HG02884 (cell line): ENCODE results near the gene NECAP2.
"Not testable (repeated sequence)": the region's sequence is repeated elsewhere in the genome, so short reads cannot be mapped to it uniquely, and the experiment has no call there.

Source experiments
- ATAC-seq: cut with Tn5 transposase; IDR thresholded peaks from one replicate; pipeline ENCODE4 v1.9.1; 2021; ENCODE audit warnings: mild to moderate bottlenecking, moderate library complexity; ENCODE audit not compliant: unreplicated experiment

NECAP2 gene

DNA sequence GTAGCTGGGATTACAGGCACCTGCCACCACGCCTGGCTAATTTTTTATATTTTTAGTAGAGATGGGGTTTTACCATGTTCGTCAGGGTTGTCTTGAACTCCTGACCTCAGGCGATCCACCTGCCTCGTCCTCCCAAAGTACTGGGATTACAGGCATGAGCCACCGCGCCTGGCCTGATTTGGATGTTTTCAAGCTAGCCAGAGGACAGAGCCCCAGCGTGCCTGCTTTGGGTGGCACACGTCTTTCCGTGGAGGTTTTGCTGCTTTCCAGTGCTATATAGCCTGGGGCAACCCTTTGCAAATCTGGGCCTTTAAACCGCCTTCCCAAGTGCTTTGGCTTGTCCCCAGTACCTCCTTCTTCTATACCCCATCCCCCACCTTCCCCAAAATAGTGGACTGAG, 15.6 kb downstream of the NECAP2 start:
- not testable (repeated sequence) for ATAC-seq

DNA sequence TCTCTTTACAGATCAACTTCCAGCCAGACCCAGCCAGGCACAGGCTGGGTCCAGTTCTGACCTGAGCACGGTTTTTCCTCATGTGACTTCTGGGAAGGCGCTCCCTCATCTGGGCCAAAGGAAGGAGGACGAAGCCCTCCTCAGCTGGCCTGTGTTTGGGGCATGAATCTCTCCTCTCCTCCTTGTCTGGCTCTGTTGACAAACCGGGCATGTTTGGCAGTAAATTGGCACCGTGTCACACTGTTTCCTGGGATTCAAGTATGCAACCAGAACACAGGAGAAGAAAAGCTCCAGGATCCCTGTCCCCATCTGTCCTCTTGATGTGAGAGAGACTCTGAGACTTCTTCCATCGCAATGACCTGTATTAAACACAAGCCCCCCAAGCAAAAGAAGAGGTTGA, 18.3 kb downstream of the NECAP2 start:
- no peak for ATAC-seq

DNA sequence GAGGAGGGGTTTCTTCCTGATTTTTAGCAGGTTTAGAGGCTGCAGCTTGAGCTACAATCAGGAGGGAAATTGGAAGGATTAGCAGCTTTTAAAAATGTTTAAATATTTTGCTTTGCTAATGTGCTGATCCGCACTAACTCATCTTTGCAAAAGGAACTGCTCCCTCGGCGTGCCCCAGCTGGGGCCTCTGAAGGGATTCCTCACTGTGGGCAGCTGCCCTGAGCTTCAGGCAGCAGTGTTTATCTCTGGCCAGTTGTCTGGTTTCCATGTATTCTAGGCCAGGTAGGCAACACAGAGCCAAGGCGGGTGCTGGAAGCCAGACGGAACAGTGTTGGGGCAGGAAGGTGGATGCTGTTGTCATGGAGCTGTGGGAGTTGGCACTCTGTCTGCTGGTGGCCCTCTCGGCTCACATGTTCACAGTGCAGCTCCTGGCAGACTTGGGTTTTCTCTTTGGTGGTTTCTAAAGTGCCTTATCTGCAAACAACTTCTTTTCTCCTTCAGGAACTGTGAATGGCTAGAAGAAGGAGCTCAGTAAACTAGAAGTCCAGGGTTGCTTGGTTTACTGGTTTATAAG, 18.9 kb downstream of the NECAP2 start:
- ATAC-seq = no peak

DNA sequence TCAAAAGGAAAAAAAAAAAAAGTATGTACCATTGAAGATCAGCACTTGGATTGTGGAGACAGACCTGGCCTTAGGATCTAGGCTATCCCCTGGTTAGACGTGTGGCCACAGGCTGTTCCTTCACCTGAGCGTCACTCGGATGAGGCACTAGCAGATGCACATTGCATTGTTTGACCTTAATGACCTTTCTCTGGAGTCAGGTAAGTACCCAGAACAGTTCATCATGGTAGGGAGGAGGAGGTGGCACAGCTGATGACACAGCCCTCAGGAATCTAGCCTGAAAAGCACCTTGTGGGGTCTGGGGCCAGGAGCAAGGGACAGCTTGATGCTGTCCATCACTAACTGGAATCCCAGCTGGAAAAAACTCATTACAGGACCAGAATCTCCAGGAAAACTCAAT, 21.2 kb downstream of the NECAP2 start:
- no peak for ATAC-seq

DNA sequence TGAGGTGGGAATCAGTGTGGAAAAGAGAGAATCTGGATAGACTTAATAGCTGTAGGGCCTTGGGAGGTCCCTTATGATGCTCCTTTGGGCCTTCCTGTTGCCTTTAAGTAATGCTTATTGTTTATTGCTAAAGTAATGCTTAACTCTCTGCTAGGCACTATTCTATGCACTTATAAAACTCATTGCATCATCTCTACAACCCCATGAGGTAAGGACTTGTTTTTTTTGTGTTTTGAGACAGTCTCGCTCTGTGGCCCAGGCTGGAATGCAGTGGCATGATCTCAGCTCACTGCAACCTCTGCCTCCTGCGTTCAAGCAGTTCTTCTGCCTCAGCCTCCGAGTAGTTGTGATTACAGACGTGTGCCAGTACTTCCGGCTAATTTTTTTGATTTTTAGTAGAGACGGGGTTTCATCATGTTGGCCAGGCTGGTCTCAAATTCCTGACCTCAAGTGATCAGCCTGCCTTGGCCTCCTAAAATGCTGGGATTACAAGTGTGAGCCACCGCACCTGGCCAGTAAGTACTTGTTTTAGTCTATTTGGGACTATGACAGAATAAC, 22.3 kb downstream of the NECAP2 start:
- ATAC-seq = no peak

DNA sequence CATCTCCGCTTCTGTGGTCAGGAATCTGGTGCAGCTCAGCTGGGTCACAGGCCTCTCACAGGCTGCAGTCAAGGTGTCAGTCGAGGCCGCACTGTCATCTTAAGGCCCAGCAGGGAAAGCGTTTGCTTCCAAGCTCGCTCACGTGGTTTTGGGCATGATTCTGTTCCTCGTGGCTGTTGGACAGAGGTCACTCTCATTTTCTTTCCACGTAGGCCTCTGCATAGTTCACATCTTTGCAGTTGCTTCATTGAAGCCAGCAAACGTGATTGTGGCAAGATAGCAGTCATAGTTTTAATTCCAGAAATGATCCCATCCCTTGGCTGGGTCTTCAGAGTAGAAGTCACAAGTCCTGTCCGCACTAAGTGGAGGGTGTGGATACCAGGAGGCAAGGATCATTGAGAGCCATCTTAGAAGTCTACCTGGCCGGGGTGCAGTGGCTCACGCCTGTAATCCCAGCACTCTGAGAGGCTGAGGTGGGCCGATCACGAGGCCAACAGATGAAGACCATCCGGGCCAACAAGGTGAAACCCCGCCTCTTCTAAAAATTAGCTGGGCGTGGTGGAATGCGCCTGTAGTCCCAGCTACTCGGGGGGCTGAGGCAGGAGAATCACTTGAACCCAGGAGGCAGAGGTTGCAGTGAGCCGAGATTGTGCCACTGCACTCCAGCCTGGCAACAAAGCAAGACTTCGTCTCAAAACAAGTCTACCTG, 24.5 kb downstream of the NECAP2 start:
- ATAC-seq = no peak

DNA sequence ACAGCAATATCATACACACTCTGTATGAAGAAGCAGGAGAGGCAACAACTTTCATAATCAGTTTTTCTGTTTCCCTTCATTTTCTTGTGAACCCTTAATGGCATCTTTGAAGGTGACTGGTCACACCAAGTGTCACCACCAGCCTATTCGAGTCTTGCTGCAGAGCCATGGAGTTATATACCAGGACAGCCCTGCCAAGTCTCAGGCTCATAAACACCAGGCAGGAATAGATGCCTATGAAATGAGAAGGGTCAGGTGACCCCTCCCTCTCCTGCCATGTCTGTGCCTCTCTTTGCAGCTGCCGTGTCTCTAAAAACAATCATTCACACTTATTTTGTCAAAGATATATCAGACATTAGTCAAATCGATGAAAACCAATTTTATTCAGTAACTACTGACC, 28.0 kb downstream of the NECAP2 start:
- ATAC-seq = no peak

DNA sequence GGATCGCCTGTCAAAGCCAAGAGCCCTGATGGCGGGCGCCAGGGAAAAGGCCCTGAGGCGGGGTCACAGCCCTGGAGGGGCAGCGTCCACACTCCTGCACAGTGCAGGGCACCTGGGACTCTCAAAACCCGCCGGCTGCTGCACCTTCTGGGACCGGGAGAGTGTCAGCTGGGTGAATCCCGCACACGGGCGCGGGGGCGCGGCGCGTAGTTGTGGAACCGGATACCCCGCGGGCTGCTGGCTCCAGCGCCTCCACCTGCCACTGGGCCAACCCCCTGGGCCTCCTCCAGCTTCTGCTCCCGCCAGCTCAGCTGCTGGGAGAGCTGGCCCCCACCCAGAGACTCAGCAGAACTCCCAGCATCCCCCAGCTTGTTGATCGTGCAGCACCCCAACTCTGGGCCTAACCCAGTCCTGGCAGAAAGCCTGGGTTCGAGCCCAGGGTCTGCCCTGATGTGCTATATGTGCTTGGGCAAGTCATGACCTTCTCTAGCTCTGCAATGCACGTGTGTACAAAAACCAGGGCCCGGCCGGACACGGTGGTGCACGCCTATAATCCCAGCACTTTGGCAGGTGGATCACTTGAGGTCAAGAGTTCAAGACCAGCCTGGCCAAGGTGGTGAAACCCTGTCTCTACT, 33.8 kb downstream of the NECAP2 start:
- no peak for ATAC-seq

DNA sequence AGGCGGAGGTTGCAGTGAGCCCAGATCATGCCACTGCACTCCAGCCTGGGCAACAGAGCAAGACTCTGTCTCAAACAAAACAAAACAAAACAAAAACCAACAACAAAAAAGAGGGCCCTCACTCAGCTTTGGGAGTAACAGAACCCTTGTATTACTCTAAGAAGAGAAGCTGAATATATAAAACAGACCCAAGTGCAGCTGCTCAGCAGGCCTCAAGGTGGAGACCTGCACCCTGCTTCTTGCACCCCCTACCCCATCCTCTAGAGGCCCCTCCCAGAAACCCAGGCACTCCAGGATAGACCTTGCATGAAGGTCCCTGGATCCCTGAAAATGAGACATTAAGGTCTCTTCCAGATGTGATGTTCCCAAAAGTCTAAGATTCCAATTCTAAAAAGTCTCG, 34.4 kb downstream of the NECAP2 start:
- ATAC-seq = not testable (repeated sequence)

DNA sequence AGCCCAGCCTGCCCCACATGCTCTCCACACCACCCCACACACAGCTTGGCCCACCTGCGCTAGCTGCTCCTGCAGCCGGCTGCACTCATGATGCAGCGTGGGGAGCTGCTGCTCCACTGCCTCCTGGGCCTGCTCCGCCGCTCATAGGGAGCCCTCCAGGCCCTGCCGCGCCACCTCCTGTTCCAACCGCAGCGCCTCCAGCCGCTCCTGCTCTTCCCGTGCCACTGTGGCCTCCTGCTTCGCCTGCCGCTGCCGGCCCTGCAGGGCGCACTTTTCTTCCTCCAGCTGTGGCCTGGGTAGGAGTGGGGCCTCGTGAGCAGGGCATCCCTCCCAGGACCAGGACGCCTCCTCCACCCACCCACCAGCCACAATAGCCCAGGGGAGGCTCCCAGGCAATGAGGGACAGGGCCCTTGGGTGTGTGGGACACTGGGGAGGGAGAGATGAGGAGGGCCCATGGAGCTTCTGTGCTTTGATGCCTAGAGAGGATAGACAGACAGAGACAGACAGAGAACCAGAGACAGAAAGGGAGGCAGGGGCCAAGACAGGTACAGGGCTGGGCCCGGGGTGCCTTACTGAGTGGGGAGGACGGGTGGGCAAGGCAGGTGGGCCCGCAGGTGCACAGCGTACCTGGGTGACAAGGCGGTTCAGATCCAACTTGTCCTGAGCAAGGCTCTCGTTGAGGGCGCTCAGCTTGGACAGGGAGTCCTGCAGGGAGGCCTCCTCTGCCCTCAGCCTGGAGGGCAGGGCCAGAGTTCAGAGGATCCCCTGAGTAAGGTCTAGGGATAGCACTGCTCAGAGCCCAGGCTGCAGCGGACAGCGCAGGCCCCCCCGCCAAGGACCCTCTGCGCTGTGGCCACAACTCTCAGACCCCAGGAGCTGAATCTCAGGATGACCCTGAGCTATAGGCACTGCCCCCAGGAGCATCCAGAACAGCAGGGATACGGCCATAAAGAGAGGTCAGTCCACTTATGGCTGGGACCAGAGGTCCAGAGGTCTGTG, 35.5 kb downstream of the NECAP2 start:
- ATAC-seq = not testable (repeated sequence)

DNA sequence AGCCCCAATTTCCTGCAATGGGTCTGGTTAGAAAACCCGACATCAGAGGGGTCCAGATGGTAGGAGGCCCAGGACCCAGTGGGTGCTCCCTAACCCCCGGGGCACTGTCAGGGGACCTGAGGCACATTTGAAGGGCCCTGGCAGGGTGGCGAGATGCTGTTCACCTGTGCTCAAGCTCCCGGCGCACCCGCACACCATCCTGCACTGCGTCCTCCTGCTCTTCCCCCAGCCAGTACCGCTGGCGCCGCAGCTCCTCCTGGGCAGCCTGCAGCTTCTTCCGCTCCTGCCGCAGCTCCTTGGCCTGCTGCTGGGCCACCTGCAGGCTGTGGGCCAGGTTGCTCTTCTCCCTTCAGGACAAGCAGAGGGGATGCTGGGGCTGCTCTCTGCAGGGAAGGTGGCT, 37.6 kb downstream of the NECAP2 start:
- ATAC-seq = no peak

DNA sequence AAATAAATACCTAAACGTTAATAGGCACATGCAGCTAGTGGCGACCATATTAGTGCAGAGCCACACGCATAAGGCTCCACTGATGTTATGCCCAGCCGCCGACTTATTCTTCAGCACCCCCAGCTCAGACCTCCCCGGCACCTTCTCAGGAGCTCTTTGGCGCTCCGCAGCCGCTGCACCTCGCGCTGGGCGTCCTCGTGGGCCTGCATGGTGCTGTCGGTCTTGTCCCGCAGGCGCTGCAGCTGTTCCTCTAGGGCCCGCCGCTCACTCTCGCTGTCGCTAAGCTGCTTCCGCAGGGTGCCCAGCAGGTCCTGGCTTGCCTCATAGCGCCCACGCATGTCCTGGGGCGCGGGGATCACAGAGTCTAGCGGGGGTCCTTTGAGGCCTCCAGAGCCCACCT, 42.6 kb downstream of the NECAP2 start:
- ATAC-seq = not testable (repeated sequence)

DNA sequence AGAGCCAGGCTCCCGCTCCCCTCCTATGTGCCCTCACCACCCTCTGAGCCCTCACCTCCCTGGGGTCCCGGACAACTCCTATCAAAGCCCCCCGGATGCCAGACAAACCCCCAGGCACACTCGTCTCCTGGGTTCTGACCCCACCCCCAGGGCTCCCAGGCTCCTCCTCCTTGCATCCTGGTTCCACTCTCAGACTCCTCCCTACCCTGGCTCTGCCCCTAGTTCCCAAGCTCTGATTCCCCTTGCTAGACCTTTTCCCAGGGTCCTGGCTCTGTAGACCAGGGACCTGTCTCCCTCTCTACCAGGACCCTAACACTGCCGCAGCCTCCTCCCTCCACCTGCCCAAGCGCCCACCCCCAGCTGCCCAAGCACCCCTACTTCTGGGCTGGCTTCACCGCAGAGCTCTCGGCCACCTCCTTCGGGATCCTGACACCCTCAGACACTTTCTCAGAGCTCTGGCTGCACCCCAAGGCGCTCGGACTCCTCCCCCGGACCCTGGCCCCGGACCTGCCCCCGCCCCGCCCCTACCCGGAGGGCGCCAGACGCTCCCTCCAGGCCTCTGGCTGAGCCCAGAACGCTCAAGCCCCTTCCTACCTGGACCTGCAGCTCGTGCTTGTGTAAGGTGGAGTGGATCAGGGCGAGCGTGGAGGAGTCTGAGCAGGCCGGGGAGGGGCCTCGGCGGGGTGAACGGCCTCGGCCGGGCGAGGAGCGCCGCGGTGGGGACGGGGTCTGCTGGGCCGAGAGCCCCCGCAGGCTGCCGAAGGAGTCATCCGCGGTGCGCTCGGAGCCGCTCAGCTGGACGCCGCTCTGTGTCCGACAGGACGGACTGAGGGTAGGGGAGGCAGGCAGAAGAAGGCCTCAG, 43.3 kb downstream of the NECAP2 start:
- not testable (repeated sequence) for ATAC-seq

DNA sequence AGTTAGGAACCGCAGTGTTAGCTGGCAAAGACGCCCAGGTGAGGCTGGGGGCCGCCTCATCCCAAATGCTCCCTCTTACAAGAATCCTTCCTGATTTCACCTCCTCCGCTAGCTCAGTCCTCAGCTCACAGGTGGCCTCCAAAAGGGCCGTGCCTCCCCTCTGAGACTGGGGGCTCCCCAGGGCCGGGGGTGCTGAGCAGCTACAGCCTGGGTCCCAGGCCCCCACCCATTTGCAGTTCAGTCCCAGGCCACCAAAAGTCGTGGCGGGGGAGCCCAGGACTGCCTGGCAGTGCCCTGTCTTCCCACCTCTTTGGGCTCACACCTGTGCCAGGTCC, 43.9 kb downstream of the NECAP2 start:
- no peak for ATAC-seq

DNA sequence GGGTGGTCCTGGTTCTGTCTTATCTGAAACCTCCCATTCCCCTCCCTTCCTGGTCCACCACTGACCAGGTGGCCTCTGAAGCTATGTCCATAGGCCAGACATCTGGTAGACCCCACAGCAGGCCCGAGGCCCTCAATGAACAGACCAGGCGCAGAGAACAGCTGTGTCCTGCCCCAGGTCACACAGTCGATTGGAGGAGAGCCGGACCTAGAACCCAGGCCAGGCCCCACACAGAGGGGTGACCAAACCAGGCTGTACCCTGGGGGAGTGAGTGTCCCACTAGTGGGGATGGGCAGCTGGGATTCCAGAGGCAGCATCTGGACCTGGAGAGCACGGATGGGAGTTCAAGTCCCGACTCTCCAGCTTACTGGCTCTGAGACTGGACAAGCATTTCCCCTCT, 44.4 kb downstream of the NECAP2 start:
- ATAC-seq = no peak

DNA sequence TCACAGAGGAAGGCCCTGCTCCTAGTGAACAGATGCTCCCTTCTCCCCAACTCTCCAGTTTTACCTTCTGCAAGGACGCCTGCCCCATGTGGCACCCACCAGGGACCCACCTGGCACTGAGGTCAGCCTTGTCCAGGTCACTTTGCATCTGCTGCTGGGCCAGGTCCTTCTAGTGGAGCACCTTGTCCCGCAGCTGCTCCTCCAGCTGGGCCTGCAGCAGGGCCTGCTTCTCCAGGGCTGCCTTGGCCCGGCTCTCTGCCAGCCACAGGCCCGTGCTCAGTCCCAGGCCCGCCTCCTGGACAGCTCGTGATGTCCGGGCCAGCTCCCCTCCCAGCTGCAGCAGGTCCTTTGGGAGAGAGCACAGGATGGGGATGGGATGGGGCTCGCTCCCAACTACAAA, 45.8 kb downstream of the NECAP2 start:
- not testable (repeated sequence) for ATAC-seq

DNA sequence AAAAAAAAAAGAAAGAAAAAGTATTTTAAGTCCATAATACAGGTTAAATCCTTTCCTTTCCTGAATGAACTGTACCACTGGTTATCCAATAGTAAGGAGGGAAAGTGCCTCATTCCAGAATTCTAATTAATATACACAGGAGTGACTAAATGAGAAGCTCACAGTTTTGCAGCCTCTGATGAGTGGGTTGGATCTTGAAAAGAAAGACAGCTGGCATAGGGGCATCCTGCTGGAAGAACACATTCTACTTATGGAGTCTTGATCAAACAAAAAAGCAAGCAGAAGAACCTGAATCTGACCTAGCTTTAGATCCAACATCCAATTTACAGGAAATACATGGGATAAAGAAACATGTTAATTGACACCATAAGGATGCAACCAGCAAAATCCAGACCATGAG, 46.5 kb downstream of the NECAP2 start:
- not testable (repeated sequence) for ATAC-seq

DNA sequence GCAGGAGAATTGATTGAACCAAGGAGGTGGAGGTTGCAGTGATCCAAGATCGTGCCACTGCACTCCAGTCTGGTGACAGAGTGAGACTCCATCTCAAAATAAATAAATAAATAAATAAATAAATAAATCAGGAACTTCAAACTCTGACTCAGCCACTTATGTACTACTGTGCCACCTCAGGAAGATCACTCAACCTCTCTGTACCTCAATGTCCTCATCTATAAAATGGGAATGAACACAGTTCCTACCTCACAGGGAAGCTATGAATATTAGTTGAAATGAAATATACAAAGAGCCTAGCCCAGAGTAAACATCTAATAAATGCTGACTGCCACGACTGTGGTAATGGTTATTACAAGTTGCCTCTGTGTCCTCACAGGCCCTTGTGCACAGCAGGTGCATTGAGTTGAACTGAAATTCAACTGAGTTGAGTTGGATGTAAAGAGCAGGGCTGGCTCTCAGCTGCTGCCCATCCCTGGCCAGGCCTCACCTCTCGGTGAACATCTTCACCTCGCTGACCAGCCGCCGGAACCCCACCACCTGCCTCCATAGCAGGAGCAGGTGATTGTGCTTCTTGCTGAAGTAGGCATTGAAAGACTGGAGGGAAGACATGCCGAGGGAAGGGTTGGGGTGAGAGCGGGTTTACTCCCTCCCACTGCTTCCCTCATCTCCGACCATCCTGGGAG, 48.8 kb downstream of the NECAP2 start:
- ATAC-seq = not testable (repeated sequence)

DNA sequence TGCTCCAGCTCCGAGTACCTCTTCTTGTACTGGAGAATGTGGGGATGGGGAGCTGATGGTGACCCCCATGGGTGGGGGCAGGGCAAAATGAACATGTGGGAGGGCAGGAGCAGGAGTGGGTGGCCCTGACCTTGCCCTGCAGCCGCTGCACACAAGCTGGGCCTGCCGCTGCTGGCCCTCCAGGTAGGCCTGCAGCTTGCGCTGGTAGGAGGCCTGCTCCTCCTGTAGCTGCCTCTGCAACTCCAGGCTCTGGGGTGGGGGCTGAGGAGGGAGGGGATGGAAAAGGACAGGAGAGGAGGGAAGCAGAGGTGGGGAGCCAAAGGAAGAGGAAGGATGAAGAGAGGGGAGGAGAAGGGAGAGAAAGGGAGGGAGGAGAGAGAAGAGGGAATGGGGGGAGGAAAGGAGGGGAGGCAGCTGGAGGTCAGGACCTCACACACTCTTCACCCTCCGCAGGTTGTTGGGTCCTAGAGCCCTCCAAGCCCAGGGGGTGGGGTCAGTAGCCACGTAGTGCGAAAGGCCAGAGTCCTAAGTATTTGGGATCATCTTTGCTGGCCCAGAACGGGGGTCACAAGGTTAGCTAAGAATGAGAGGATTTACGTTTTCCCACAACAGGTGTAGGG, 50.6 kb downstream of the NECAP2 start:
- ATAC-seq = no peak
